ENCODE measurements around the gene STC2.

The STC2 gene

GRCh38 chr5:173317091-173317730 is 11.0 kb downstream of the STC2 start:
- no peak for TF ChIP-seq CTCF (IDR thresholded peaks at IDR 0.05; ENCODE audit: borderline replicate concordance, insufficient read depth, low read depth, low read length)
- no peak overlapping the region for H3K4me3 ChIP-seq (ENCODE audit: low read depth, low read length)

GRCh38 chr5:173316339-173317020 is 11.7 kb downstream of the STC2 start:
- no peak for TF ChIP-seq CTCF (IDR thresholded peaks at IDR 0.05; ENCODE audit: borderline replicate concordance, insufficient read depth, low read depth, low read length)
- no peak overlapping the region for H3K4me3 ChIP-seq (ENCODE audit: low read depth, low read length)

GRCh38 chr5:173315495-173316338 is 12.5 kb downstream of the STC2 start:
- no peak for TF ChIP-seq CTCF (IDR thresholded peaks at IDR 0.05; ENCODE audit: borderline replicate concordance, insufficient read depth, low read depth, low read length)
- no peak overlapping the region for H3K4me3 ChIP-seq (ENCODE audit: low read depth, low read length)

GRCh38 chr5:173314166-173314952 is 13.9 kb downstream of the STC2 start:
- H3K4me3 ChIP-seq (ENCODE audit: low read depth, low read length): no peak overlapping the region
- TF ChIP-seq CTCF (IDR thresholded peaks at IDR 0.05; ENCODE audit: borderline replicate concordance, insufficient read depth, low read depth, low read length): no peak

GRCh38 chr5:173313351-173313801 is 14.8 kb downstream of the STC2 start:
- no peak overlapping the region for H3K4me3 ChIP-seq (ENCODE audit: low read depth, low read length)
- TF ChIP-seq CTCF (IDR thresholded peaks at IDR 0.05; ENCODE audit: borderline replicate concordance, insufficient read depth, low read depth, low read length): no peak

- TF ChIP-seq CTCF (IDR thresholded peaks at IDR 0.05; ENCODE audit: borderline replicate concordance, insufficient read depth, low read depth, low read length): no peak
- H3K4me3 ChIP-seq (ENCODE audit: low read depth, low read length): no peak overlapping the region
Measured at GRCh38 chr5:173312821-173313220, 15.4 kb downstream of the STC2 start.

All from GM12875 (cell line).